Omental fat pad (tissue), 4 donors: Measurements from ENCODE around the gene MRTFB. TPM values are rescaled to one million over a fixed set of nuclear protein-coding genes. Genes with fewer than 3 reads are reported as not detected.

Experiments used
- ATAC-seq: fragments of 150-250 bp; one replicate; pipeline ENCODE4 v1.9.1; 2016; ENCODE audit warnings: mild to moderate bottlenecking, moderate library complexity; ENCODE audit not compliant: low FRiP score
- DNase-seq: peaks from one replicate; pipeline ENCODE4 v3.0.0-alpha.2; 2019; ENCODE audit warnings: low spot score
- total RNA-seq, 4 donors: library from RNA; depleted of rRNA; stranded (reverse); fragments of >200 nt; gene quantifications; one replicate each; pipeline ENCODE4 v1.1.0, GENCODE V29; 2016
- TF ChIP-seq, protein P1 (sequence below), 3 donors: fragments of 450-650 bp; IDR thresholded peaks; one replicate each; pipeline ENCODE4 v1.5.1; 2016 to 2017; ENCODE audit warnings: antibody characterized with exemption in 3 of 3, mild to moderate bottlenecking in 3 of 3, moderate library complexity in 2 of 3

Gene MRTFB
- total RNA-seq, 4 donors from 2014 or later, result 17.5 to 107 (median 55.8) TPM

- peak; percentile 70 for ATAC-seq
- TF ChIP-seq, protein P1, sequence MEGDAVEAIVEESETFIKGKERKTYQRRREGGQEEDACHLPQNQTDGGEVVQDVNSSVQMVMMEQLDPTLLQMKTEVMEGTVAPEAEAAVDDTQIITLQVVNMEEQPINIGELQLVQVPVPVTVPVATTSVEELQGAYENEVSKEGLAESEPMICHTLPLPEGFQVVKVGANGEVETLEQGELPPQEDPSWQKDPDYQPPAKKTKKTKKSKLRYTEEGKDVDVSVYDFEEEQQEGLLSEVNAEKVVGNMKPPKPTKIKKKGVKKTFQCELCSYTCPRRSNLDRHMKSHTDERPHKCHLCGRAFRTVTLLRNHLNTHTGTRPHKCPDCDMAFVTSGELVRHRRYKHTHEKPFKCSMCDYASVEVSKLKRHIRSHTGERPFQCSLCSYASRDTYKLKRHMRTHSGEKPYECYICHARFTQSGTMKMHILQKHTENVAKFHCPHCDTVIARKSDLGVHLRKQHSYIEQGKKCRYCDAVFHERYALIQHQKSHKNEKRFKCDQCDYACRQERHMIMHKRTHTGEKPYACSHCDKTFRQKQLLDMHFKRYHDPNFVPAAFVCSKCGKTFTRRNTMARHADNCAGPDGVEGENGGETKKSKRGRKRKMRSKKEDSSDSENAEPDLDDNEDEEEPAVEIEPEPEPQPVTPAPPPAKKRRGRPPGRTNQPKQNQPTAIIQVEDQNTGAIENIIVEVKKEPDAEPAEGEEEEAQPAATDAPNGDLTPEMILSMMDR (IDR thresholded peaks at IDR 0.05), result no peak
- no peak for DNase-seq
Measured at GRCh38 chr16:14300705-14301168, 229.6 kb downstream of the MRTFB start.

DNA sequence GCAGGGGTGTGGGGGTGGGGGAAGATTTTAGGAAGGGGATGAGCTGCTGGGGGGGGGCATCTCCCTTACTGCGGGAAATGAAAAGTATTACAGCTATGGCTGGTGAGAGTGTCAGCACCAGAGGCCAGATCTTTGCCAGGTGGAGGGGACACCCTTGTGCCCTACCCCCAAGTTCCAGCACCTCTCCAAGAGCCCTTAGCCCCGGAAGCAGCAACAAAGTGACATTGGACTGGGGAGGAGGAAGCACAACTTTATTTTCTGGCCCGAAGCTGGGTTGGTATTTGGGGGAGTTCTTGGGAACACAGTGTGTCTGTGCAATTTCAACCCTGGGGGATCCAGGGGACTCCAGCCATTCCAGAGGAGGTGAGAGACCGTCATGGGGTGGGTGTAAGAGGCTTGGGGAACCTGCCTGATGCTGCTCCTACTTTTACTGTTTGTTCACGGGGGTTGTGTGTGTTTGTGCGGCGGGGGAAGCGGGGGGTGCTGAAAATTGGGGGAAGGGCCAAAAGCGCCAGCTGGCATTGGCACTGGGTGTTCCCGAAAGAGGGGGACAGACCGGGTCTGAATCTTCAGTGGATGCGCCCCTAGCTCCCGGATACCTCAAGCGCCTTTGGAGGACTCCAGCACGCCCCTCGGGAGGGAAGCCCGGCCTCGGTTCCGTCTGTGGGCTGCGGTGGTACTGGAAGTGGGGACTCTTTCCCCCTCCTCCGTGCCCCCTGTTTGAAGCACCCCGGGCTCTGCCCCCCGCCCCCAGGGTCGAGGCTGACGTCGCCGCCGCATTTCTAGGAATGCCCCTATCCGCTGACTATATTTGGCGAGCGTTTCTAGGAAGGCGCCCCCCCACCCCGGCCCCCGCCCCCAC lies 230.3 kb downstream of the MRTFB start:
- no peak for DNase-seq
- peak; percentile 15 for ATAC-seq
- TF ChIP-seq, protein P1 (IDR thresholded peaks at IDR 0.05), result no peak

DNA sequence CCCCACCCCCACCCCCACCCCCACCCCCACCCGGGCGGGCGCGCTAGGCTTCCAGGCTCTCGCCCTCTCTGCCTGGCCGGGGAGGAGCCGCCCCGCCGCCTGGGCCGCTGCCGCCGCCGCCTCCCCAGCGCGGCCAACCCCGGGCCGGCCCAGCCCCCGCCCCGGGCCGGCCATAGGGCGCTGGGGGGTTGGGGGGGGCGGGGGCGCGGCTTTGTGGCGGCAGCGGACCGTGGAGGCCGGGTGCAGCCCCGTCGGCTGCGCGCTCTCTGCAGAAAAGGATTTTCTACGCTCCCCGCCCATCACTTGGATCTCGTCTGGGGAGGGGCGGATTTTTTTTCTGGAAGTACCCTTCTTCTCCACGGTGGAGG lies 230.9 kb downstream of the MRTFB start:
- TF ChIP-seq, protein P1 (IDR thresholded peaks at IDR 0.05), result no peak
- ATAC-seq, result peak; percentile 70
- no peak for DNase-seq

DNA sequence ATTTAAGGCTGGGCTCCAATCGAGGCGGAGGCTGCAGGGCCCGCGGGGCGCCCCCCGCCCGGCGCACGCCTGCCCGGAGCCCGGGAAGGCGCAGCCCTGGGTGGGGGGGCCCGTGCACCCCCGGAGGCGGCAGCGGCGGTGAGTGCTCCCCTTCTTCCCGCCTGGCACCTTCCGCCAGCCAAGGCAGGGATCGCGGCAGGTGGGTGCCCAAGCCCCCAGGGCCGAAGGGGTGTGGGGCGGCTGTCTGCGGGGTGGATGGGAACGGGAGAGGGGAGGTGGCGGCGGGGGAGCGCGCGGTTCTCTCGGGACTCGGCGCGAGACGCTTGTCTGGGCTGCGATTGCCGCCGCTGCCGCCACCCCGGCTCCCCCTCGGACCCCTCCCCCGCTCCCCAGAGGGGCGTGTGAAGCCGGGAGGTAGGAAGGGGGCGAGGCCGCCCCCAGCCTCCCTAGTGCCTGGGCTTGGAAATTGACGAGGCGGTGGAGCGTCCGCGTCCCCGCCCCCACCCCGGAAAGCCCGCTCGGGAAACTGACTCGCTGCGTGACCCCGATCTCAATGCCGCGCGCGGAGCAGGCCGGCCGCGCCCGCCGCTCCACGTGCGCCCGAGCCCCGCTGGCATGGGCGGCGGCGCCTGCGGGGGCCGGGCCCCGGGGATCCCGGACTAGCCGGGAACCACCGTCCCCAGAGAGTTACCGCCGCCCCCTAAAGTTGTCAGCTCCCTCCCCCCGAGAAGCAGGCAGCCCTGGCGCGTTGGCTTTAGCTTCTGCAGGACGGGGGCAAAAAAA lies 231.5 kb downstream of the MRTFB start:
- TF ChIP-seq, protein P1 (IDR thresholded peaks at IDR 0.05), result no peak
- DNase-seq (no peak), ATAC-seq (peak; percentile 31)

DNA sequence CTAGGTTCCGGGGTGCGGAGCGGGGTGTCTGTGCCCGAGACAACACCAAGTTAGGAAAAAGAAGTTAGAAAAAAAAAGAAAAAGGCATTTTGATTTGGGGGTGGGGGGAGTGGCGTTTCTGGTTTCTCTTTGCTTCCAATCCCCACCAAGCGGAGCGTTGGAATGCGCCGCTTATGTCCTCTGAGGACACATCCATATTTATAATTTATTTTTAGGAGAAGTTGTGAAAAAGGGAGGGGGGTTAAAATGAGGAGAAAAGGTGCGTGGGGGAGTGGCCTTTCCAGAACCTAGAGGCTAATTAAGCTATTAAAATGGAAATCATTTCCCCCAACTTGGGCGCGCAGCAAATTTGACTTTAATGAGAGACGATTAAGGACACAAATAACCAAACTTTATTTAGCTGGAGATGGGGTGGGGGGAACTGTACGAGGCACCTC lies 232.1 kb downstream of the MRTFB start:
- no peak for ATAC-seq
- no peak for DNase-seq
- TF ChIP-seq, protein P1 (IDR thresholded peaks at IDR 0.05), result no peak

DNA sequence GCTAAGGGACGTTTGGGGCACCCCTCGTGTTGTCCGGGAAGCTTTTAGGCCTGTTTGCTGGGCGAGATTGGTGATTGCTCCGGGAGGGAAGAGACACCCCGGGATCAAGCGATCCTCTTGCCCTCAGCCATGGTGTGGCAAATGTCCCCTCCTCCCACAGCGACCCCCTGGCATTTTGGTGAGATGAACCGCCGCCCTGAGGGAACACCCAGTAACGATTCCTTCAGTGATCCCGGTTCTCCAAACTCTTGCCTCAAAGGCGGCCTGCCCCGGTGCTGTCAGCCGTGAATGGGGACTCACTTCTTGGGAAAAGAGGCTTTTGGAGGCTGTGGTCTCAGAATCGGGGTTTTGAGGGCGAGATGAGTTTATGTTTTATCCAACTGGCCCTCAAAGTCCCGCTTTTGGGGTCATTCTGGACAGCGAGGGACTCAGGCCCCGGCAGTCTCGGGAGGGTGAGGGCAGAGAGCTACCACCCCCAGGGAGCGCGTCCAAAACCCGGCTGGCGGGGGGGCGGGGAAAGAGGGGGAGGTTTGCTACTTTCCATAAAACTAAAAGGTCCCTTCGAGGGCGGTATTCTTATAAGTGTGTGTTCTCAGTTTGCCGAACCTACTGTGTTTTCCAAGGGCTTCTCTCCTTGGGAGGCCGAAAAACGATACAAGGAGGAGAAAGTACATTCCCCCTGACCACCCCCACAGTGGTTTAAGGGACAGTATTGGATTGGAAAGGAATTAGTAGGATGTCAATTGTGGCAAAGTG lies 232.7 kb downstream of the MRTFB start:
- ATAC-seq (no peak), DNase-seq (no peak)
- TF ChIP-seq, protein P1 (IDR thresholded peaks at IDR 0.05), result no peak
